Fibroblast of lung (primary cell): ENCODE data around the gene MTX2.

Source experiments
- EZH2 ChIP-seq: IDR thresholded peaks from 2 replicates; pipeline ENCODE4 v1.5.1; 2012; ENCODE audit warnings: low read length, control low read depth, mild to moderate bottlenecking; ENCODE audit errors: missing control alignments
- TF ChIP-seq, protein P1 (sequence below), 2 donors: IDR thresholded peaks in 1 of 2; conservative IDR thresholded peaks in 1 of 2; 1 replicate in 1 of 2; 2 replicates in 1 of 2; pipeline ENCODE4 v1.5.1; 2011 to 2012; ENCODE audit warnings: low read length in 2 of 2, control low read depth in 1 of 2, inconsistent platforms in 1 of 2, low read depth in 1 of 2, mild to moderate bottlenecking in 1 of 2

DNA sequence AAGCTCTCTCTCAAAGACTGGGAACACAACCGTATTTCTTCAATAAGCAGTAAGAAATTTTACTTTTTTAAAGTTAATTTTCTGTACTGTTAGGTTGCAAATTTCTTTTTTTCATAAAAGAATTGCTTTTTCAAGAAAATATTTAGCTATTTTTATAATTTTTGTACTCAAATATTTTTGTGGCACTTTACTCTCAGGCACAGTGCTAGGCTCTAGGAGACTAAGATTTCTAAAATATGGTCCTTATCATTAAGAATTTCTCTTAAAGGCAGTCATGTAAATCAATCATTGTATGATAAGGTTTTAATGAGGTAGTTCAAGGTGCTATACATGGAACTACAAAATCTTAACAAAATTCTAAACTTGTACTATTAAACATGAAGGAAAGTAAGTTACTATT, 61.4 kb downstream of the MTX2 start:
- TF ChIP-seq, protein P1, sequence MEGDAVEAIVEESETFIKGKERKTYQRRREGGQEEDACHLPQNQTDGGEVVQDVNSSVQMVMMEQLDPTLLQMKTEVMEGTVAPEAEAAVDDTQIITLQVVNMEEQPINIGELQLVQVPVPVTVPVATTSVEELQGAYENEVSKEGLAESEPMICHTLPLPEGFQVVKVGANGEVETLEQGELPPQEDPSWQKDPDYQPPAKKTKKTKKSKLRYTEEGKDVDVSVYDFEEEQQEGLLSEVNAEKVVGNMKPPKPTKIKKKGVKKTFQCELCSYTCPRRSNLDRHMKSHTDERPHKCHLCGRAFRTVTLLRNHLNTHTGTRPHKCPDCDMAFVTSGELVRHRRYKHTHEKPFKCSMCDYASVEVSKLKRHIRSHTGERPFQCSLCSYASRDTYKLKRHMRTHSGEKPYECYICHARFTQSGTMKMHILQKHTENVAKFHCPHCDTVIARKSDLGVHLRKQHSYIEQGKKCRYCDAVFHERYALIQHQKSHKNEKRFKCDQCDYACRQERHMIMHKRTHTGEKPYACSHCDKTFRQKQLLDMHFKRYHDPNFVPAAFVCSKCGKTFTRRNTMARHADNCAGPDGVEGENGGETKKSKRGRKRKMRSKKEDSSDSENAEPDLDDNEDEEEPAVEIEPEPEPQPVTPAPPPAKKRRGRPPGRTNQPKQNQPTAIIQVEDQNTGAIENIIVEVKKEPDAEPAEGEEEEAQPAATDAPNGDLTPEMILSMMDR (conservative IDR thresholded peaks at IDR 0.05 in 1 of 2, IDR thresholded peaks at IDR 0.05 in 1 of 2; ENCODE audit: low read depth in 1 of 2, low read length in 2 of 2), result no peak
- no peak for TF ChIP-seq EZH2
